ENCODE data around the gene CD22. TPM values are rescaled to one million over a fixed set of nuclear protein-coding genes. Genes with fewer than 3 reads are reported as not detected.
A peak's percentile ranks its signal among the peaks of the same experiment; 100 is the strongest.

The CD22 gene
- total and polyA plus RNA-seq, 8 donors, result 5.2 to 63.2 (median 12.0) TPM

GRCh38 chr19:35297922-35298321 lies 31.1 kb upstream of the CD22 start:
- peaks cover 0 to 5% of the 10 kb centered on the region in 2 donors for H3K4me1 ChIP-seq
- no peaks in the 10 kb centered on the region for H3K9me3 ChIP-seq
- no peak for ATAC-seq
- H3K36me3 ChIP-seq, result no peaks in the 10 kb centered on the region
- peaks cover 0 to 53% of the 10 kb centered on the region in 2 donors for H3K27me3 ChIP-seq
- H3K4me3 ChIP-seq, result no peak overlapping the region
- DNase-seq, result no peak
- intact Hi-C loops (cut with DNase I), result no loop called here
- H3K27ac ChIP-seq, result no peak overlapping the region
- TF ChIP-seq CTCF (IDR thresholded peaks at IDR 0.05), result no peak

DNA sequence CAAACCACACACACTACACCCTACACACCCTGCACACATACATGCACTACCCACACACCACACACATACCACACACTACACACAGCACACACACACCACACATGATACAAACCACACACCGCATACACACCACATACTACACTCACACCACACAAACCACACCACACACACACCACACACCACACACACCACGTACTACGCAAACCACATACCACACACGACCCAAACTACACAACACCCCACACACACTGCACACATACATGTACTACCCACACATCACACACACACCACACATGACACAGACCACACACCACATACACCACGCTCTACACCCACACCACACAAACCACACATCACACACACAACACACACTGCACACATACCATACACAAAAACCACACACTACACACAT lies 30.4 kb upstream of the CD22 start:
- no peak overlapping the region for H3K27ac ChIP-seq
- no peak overlapping the region for H3K4me3 ChIP-seq
- no peak for ATAC-seq
- no peak for DNase-seq
- peaks cover 0 to 5% of the 10 kb centered on the region in 2 donors for H3K4me1 ChIP-seq
- H3K9me3 ChIP-seq, result no peaks in the 10 kb centered on the region
- intact Hi-C loops (cut with DNase I), result no loop called here
- TF ChIP-seq CTCF (IDR thresholded peaks at IDR 0.05), result no peak
- no peaks in the 10 kb centered on the region for H3K36me3 ChIP-seq
- H3K27me3 ChIP-seq, result peaks cover 0 to 46% of the 10 kb centered on the region in 2 donors

DNA sequence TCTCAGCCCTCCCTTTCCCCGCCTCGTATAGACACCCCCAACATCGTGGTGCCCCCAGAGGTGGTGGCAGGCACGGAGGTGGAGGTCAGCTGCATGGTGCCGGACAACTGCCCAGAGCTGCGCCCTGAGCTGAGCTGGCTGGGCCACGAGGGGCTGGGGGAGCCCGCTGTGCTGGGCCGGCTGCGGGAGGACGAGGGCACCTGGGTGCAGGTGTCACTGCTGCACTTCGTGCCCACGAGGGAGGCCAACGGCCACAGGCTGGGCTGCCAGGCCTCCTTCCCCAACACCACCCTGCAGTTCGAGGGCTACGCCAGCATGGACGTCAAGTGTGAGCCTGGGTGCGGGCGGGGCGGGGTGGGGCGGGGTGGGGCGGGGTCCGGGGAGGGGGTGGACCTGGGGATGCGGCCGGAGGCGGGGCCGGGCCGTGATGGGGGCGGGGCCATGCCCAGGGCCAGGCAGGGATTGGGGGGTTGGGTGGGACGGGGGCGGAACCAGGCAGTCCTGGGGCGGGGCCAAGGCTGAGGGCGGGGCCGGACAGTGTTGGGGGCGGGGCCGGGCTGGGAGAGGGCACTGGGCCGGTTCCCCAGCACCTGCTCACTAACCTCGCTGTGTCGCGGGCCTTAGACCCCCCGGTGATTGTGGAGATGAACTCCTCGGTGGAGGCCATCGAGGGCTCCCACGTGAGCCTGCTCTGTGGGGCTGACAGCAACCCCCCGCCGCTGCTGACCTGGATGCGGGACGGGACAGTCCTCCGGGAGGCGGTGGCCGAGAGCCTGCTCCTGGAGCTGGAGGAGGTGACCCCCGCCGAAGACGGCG lies 29.3 kb upstream of the CD22 start:
- Histone ChIP-seq H3K36me3 (no peaks in the 10 kb centered on the region), H3K27me3 (peaks cover 0 to 35% of the 10 kb centered on the region in 2 donors), H3K4me3 (no peak overlapping the region), H3K9me3 (no peaks in the 10 kb centered on the region), H3K27ac (no peak overlapping the region), H3K4me1 (peaks cover 0 to 5% of the 10 kb centered on the region in 2 donors)
- intact Hi-C loops (cut with DNase I), result no loop called here
- DNase-seq, result peak in 1 of 4 donors; percentile 80
- peak; percentile 14 for ATAC-seq
- TF ChIP-seq CTCF (IDR thresholded peaks at IDR 0.05), result no peak

DNA sequence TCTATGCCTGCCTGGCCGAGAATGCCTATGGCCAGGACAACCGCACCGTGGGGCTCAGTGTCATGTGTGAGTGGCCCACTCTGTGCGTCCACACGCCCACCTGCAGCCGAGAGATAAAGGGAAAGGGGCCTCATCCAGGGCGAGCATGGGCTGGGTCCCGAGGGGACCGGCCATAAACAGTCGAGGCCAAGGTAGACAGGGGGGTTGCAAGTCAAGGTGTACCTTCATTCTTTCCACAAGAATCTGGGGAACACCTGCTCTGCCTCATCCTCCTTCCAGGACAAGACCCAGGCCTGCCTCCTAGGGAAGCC lies 28.7 kb upstream of the CD22 start:
- no peak for TF ChIP-seq CTCF (IDR thresholded peaks at IDR 0.05)
- intact Hi-C loops (cut with DNase I), result no loop called here
- ATAC-seq, result no peak
- no peaks in the 10 kb centered on the region for H3K9me3 ChIP-seq
- H3K27me3 ChIP-seq, result peaks cover 0 to 31% of the 10 kb centered on the region in 2 donors
- H3K4me3 ChIP-seq, result no peak overlapping the region
- H3K4me1 ChIP-seq, result peaks cover 0 to 5% of the 10 kb centered on the region in 2 donors
- H3K36me3 ChIP-seq, result no peaks in the 10 kb centered on the region
- DNase-seq, result no peak
- no peak overlapping the region for H3K27ac ChIP-seq

DNA sequence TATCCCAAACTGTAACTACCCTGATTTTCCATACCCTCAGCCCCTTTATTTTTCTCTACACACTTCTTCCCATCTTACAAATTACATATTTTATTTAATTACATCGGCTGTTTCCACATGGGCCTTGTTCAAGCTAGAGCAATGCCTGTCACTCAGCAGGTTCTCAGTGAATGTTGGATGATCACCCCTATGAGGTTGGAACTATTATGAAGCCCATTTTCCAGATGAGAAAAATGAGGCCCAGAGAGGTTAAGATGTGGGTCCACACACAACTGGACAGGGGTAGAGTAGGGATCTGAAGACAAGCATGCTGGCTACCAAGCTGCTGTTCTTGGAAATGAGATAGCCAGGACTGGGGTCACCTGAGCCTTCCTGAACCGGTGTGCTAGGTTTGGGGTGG lies 27.0 kb upstream of the CD22 start:
- no peak overlapping the region for H3K4me3 ChIP-seq
- no peak for DNase-seq
- no peak for TF ChIP-seq CTCF (IDR thresholded peaks at IDR 0.05)
- no peak for ATAC-seq
- H3K27ac ChIP-seq, result no peak overlapping the region
- peaks cover 0 to 9% of the 10 kb centered on the region in 2 donors for H3K4me1 ChIP-seq
- intact Hi-C loops (cut with DNase I), result no loop called here
- peaks cover 0 to 19% of the 10 kb centered on the region in 2 donors for H3K27me3 ChIP-seq
- no peaks in the 10 kb centered on the region for H3K9me3 ChIP-seq
- no peaks in the 10 kb centered on the region for H3K36me3 ChIP-seq
